Body of pancreas (tissue), 4 donors: ENCODE results near the gene ASCC2. TPM values are rescaled to one million over a fixed set of nuclear protein-coding genes. Genes with fewer than 3 reads are reported as not detected.

ENCODE experiments used
- ATAC-seq: fragments of 150-250 bp; one replicate; pipeline ENCODE4 v1.9.1; 2016
- DNase-seq, 4 donors: peaks; one replicate each; pipeline ENCODE4 v3.0.0-alpha.2; 2019
- H3K27ac ChIP-seq, 4 donors: fragments of 200-600 bp; sonication (generic); 1 replicate in 3 of 4; 2 replicates in 1 of 4; pipeline versions ENCODE4 v1.5.1 to v1.6.1; 2016 to 2019; ENCODE audit warnings: mild to moderate bottlenecking in 1 of 4, mixed read lengths in 1 of 4, moderate library complexity in 1 of 4
- H3K27me3 ChIP-seq, 2 donors: fragments of 200-600 bp; sonication (generic); one replicate each; pipeline ENCODE4 v1.6.0; 2016; ENCODE audit warnings: mild to moderate bottlenecking in 1 of 2
- H3K36me3 ChIP-seq, 2 donors: fragments of 200-600 bp; sonication (generic); replicated peaks in 1 of 2; 2 replicates each; pipeline ENCODE4 v1.5.1; 2016; ENCODE audit warnings: low read depth in 2 of 2; ENCODE audit not compliant: insufficient read depth in 1 of 2
- H3K4me1 ChIP-seq: fragments of 200-600 bp; sonication (generic); one replicate; pipeline ENCODE4 v1.6.0; 2016
- H3K4me3 ChIP-seq, 2 donors: fragments of 200-600 bp; sonication (generic); 1 replicate in 1 of 2; 2 replicates in 1 of 2; pipeline ENCODE4 v1.5.1; 2016 to 2019
- H3K9me3 ChIP-seq, 3 donors: fragments of 200-600 bp; sonication (generic); 1 replicate in 2 of 3; 2 replicates in 1 of 3; pipeline ENCODE4 v1.5.1; 2016
- CTCF ChIP-seq, 7 experiments: fragments of 450-650 bp in 4 of 7; fragments of 200-600 bp in 3 of 7; sonication (generic) in 3 of 7; IDR thresholded peaks; one replicate each; pipeline ENCODE4 v1.5.1; 2016 to 2019; ENCODE audit warnings: antibody characterized with exemption in 7 of 7
- POLR2A ChIP-seq, 3 donors: fragments of 450-650 bp; IDR thresholded peaks; one replicate each; pipeline ENCODE4 v1.6.1; 2016; ENCODE audit warnings: antibody characterized with exemption in 3 of 3, mild to moderate bottlenecking in 2 of 3
- WGBS, 2 donors: methylation state at CpG; one replicate each; pipeline ENCODE4 v1.1.5; 2017; 5-methylcytosine and 5-hydroxymethylcytosine counted together
- intact Hi-C: fragments of 100-400 bp; cut with DNase I; formaldehyde crosslinking; loops from one replicate; pipeline ENCODE4 v1.15.1; 2023
- total RNA-seq, 2 donors: library from RNA; depleted of rRNA; stranded (reverse); fragments of >200 nt; gene quantifications; one replicate each; pipeline ENCODE4 v1.1.0, GENCODE V29; 2016

Gene ASCC2
- total RNA-seq, 2 donors from 2014 or later = 34.3 to 42.0 TPM

GRCh38 chr22:29814003-29814402 lies 24.1 kb downstream of the ASCC2 start:
- WGBS, 2 donors = 74 to 84% methylated on average over 5 of the region's 5 CpGs
- ATAC-seq (no peak), DNase-seq (no peak)
- intact Hi-C loops = no loop called here
- peaks cover 0 to 22% of the 10 kb centered on the region in 2 donors for H3K36me3 ChIP-seq
- TF ChIP-seq CTCF (IDR thresholded peaks at IDR 0.05) (no peak), POLR2A (IDR thresholded peaks at IDR 0.05) (no peak)
- peaks cover 6% of the 10 kb centered on the region for H3K4me1 ChIP-seq
- no peak overlapping the region for H3K27ac ChIP-seq
- H3K27me3 ChIP-seq = no peaks in the 10 kb centered on the region
- H3K9me3 ChIP-seq = no peaks in the 10 kb centered on the region
- H3K4me3 ChIP-seq = no peak overlapping the region

- ATAC-seq (no peak), DNase-seq (no peak)
- no peak overlapping the region for H3K4me3 ChIP-seq
- intact Hi-C loops = no loop called here
- 67 to 79% methylated on average over 3 of the region's 3 CpGs for WGBS, 2 donors
- TF ChIP-seq CTCF (IDR thresholded peaks at IDR 0.05) (no peak), POLR2A (IDR thresholded peaks at IDR 0.05) (no peak)
- H3K4me1 ChIP-seq = peaks cover 6% of the 10 kb centered on the region
- no peak overlapping the region for H3K27ac ChIP-seq
- H3K9me3 ChIP-seq = no peaks in the 10 kb centered on the region
- no peaks in the 10 kb centered on the region for H3K27me3 ChIP-seq
- peaks cover 0 to 22% of the 10 kb centered on the region in 2 donors for H3K36me3 ChIP-seq
Observed at GRCh38 chr22:29813563-29813962, 24.5 kb downstream of the ASCC2 start.

DNA sequence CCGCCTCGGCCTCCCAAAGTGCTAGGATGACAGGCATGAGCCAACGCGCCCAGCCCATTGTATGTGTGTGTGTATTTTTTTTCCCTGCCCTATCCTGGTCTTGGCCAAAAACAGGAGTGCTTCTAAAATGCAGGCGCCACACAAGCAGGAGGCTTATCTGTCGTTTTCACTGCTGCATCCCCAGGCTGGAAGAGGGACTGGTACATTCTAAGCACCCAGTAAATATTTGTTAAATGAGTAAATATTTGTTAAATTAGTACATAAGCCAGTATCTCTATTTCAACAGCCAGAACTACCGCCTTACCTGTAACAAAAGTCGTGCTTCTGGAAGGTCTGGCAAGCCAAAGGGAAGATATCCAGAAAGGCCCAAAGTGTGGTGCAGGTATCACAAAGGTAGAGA lies 24.9 kb downstream of the ASCC2 start:
- Histone ChIP-seq H3K27me3 (no peaks in the 10 kb centered on the region), H3K27ac (no peak overlapping the region), H3K9me3 (no peaks in the 10 kb centered on the region), H3K36me3 (peaks cover 0 to 22% of the 10 kb centered on the region in 2 donors), H3K4me1 (peaks cover 6% of the 10 kb centered on the region), H3K4me3 (no peak overlapping the region)
- no peak for TF ChIP-seq POLR2A (IDR thresholded peaks at IDR 0.05)
- no peak for TF ChIP-seq CTCF (IDR thresholded peaks at IDR 0.05)
- DNase-seq (no peak), ATAC-seq (no peak)
- WGBS, 2 donors = 70 to 88% methylated on average over 7 to 8 of the region's 8 CpGs
- intact Hi-C loops = no loop called here

DNA sequence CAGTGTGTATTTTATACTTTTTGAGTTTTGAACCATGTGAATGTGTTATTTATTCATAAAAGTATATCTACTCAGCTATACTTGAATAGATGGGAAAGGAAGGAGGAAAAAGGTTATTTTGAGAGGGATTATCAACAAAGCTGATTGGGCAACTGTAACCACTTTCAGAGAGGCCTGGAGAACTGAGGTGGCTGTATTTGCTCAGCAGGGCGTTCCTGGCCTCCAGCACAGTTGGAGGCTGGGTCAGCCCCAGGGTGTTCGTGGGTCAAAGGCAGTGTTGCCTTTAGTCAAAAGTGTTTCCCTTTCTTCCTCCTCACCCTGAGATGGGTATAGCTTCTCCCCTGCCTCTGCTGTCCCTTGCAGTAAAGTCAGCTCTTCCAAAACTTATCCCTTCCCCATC lies 26.7 kb downstream of the ASCC2 start:
- no peak for DNase-seq
- intact Hi-C loops = no loop called here
- H3K4me1 ChIP-seq = peaks cover 6% of the 10 kb centered on the region
- no peak for ATAC-seq
- H3K9me3 ChIP-seq = no peaks in the 10 kb centered on the region
- peaks cover 3 to 29% of the 10 kb centered on the region in 2 donors for H3K36me3 ChIP-seq
- TF ChIP-seq POLR2A (IDR thresholded peaks at IDR 0.05) = no peak
- no peak for TF ChIP-seq CTCF (IDR thresholded peaks at IDR 0.05)
- H3K27ac ChIP-seq = no peak overlapping the region
- no peaks in the 10 kb centered on the region for H3K27me3 ChIP-seq
- no peak overlapping the region for H3K4me3 ChIP-seq
- WGBS, 2 donors = 44 to 69% methylated on average over 2 of the region's 2 CpGs

DNA sequence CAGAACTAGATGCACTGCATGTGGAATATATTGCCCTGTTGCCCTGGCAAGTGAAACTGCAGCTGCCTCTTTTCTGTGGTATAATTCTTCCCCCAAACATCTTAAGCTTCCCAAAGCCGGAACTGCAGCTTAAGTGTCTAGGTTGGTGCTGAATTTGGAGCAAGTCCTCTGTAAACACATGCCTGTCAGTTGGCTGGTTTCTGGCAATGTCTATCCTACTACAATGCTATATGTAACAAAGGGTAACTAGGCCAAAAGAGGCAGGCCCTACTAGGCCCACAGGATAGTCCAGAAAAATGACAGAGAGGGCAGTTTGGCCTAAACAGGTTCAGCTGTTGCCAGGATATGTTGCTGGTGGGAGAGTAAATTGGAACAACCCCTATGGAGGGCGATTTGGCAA lies 27.9 kb downstream of the ASCC2 start:
- TF ChIP-seq POLR2A (IDR thresholded peaks at IDR 0.05) = no peak
- TF ChIP-seq CTCF (IDR thresholded peaks at IDR 0.05) = no peak
- Histone ChIP-seq H3K36me3 (peaks cover 12 to 40% of the 10 kb centered on the region in 2 donors), H3K4me1 (no peaks in the 10 kb centered on the region), H3K27ac (no peak overlapping the region), H3K4me3 (no peak overlapping the region), H3K9me3 (no peaks in the 10 kb centered on the region), H3K27me3 (no peaks in the 10 kb centered on the region)
- DNase-seq (no peak), ATAC-seq (no peak)
- WGBS, 2 donors = 71 to 72% methylated on average over 2 of the region's 2 CpGs
- intact Hi-C loops = no loop called here
